DMS153 treated with DMSO at 0.1 percent for 48 hours (cell line): ENCODE results near the gene SHISA3.

ENCODE experiments used
- DNase-seq: peaks from one replicate; lab custom pipeline; 2025; ENCODE audit not compliant: unreplicated experiment; lab: John Stamatoyannopoulos, UW

Gene SHISA3

GRCh38 chr4:42442601-42443000, 45.3 kb downstream of the SHISA3 start:
- DNase-seq, result no peak

GRCh38 chr4:42445038-42445437, 47.8 kb downstream of the SHISA3 start:
- no peak for DNase-seq

GRCh38 chr4:42446823-42447222, 49.5 kb downstream of the SHISA3 start:
- no peak for DNase-seq
